HG03135 (cell line): ENCODE data around the gene MSH4.
"Not testable (repeated sequence)": the region's sequence is repeated elsewhere in the genome, so short reads cannot be mapped to it uniquely, and the experiment has no call there.

Experiments used
- ATAC-seq: cut with Tn5 transposase; IDR thresholded peaks from one replicate; pipeline ENCODE4 v1.9.1; 2021; ENCODE audit warnings: mild to moderate bottlenecking, moderate library complexity; ENCODE audit not compliant: unreplicated experiment

MSH4 gene

GRCh38 chr1:75932304-75932703 is 135.6 kb downstream of the MSH4 start, which contains the start of gene ASB17:
Gene ASB17 (minus strand): TSS chr1:75932404. CDS start chr1:75932291, 113 bp downstream.
- ATAC-seq, result no peak

GRCh38 chr1:75937034-75937433 is 140.4 kb downstream of the MSH4 start:
- no peak for ATAC-seq

DNA sequence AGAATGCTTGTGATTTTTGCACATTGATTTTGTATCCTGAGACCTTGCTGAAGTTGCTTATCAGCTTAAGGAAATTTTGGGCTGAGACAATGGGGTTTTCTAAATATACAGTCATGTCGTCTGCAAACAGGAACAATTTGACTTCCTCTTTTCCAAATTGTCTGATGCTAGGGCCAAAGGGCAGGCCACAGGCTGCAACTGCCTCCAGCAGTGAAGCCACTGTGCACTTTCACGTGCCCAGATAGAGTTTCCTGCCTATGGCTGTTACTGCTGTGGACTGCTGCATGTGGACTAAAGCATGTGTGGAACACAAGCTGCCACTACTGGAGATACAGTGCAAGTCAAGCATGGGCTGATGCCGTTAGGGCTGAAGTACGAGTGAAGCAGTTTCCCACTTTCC is 146.4 kb downstream of the MSH4 start:
- ATAC-seq, result not testable (repeated sequence)

GRCh38 chr1:75950176-75950575 is 153.5 kb downstream of the MSH4 start:
- ATAC-seq, result no peak

DNA sequence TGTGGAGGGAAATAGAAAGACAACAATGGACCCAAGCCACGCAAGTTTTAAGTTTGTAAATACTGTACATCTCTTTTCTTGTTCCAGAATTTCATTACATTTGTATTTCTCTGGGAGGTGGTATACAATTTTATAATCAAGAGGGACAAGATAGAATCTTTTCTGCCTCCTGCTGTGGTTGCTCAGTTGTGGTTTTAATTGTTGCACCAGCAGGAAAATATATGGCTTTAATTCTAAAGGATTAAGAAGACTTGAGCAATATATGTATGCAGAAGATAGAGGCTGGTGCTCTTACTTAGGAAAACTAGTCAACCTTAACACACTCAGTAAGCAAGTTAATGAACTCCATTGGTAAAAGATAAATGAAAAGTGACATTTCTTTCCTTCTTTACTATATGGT is 155.3 kb downstream of the MSH4 start:
- ATAC-seq, result no peak

DNA sequence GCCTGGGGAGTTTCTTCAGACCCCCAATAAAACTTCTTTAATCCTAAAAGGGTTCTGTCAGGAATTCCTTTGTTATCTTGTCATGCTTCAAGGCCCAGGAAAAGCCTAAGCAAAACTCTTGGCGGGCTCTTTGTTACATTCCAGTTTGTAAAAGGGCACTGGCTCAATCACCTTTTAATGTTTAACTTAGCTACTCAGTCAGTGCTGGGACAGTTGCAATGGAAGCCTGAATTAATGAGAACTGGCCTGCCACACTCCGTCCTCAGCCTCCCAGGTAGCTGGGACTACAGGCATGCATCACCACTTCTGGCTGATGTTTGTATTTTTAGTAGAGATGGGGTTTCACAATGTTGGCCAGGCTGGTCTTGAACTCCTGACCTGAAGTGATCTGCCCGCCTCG is 156.8 kb downstream of the MSH4 start:
- no peak for ATAC-seq

DNA sequence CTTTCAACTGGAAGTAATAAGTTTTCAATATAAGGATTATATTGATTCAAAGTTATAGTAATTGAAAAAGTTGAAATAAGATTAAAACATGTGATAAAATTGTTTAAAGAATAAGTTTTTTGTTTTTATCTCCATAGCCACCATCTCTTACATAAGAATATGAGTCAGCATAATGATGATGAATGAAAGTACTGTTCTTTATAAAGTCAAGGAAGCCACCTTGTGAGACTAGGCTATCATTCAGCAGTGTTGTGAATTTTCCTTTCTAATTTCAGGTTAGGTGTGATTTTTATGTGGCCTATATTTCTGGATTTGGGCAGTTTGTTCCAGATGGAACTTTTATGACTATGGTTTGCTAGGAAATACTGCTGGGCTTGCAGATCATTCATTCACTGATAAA is 157.9 kb downstream of the MSH4 start:
- ATAC-seq, result no peak
